Measurements from ENCODE around the gene MAML2. TPM values are rescaled to one million over a fixed set of nuclear protein-coding genes. Genes with fewer than 3 reads are reported as not detected.
A peak's percentile ranks its signal among the peaks of the same experiment; 100 is the strongest.

Gene MAML2
- total RNA-seq, 2 experiments from 2014 or later = 19.2 to 19.3 TPM

DNA sequence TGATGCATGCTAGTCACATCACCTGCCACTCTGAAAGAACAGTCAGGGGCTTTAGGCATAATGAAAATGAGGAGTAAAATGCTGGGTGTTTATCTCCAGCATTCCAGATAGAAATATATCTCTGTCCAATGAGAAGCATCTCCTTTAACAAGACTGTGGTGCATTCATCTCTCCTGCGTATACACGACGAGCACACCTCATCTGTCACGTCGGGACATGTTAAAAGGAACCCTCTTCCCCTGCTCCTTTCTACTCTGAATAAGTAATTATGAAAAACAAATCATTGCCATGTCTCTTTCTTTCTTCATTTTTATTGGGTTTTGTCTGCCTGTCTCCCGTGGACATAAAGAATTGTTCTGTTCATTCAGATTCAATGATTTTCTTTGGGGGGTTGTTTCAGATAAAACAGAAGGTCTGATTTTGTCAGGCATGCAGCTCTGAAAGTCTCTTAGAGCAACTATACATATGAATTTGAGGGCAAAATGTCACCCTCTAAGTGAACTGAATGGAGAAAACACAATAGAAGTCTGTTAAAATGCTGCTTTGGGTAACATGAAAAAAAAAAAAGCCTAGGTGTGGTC, 195.0 kb downstream of the MAML2 start:
- Mint-ChIP-seq H3K27me3 (no peaks in the 10 kb centered on the region), H3K36me3 (ENCODE audit: low read depth) (peaks cover 16% of the 10 kb centered on the region), H3K4me1 (peaks cover 12% of the 10 kb centered on the region), H3K27ac (no peak overlapping the region), H3K9me3 (no peaks in the 10 kb centered on the region), H3K4me3 (no peak overlapping the region)
- ChIA-PET POLR2A (no interaction called here), CTCF (interaction anchor here (1.4 kb wide), 1 partner anchor 92 kb away, joined by 3 read pairs; no protein-coding TSS in a partner anchor)
- DNase-seq = no peak

DNA sequence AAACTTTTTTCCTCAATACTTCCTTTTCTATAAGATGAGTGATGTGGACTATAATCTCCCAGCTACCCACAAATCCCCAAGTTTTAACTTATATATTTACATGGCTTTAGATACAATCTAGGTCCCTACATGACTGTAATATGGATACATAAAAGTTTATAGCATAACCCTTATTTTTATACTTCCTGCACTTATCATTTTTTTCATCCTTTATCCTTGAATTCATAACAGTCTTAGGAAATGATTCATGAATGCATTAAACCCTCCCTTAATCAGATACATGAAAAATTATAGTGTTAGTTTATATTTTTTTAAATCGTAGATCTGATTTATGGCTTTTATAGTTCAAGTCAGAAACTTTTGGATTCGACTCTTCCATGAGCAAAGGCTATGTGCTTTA, 195.8 kb downstream of the MAML2 start:
- no peaks in the 10 kb centered on the region for H3K9me3 Mint-ChIP-seq
- H3K4me1 Mint-ChIP-seq = peaks cover 7% of the 10 kb centered on the region
- POLR2A ChIA-PET = interaction anchor here (1.2 kb wide), 1 partner anchor 11 kb away, joined by 3 read pairs; no protein-coding TSS in a partner anchor
- H3K27me3 Mint-ChIP-seq = no peaks in the 10 kb centered on the region
- peaks cover 9% of the 10 kb centered on the region for H3K36me3 Mint-ChIP-seq (ENCODE audit: low read depth)
- H3K4me3 Mint-ChIP-seq = no peak overlapping the region
- no peak for DNase-seq
- CTCF ChIA-PET = no interaction called here
- no peak overlapping the region for H3K27ac Mint-ChIP-seq

DNA sequence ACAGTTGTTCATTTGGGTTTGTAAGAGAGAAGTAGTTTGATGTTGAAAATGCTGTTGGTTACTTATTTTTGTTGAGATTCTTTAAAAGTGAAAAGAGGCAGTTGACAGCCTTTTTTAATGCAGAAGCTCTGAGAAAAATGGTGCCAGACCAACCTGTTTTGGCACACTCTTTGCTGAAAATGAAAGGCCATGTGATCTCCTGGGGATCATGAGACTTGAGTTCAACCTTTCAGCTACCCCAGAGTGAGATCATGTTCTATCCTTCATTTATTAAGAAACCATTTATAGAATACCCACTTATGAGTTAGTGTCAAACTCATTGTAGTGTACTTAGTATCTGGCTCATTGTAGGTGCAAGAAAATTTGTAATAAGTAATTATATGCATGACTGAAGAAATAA, 196.2 kb downstream of the MAML2 start:
- DNase-seq = no peak
- peaks cover 9% of the 10 kb centered on the region for H3K36me3 Mint-ChIP-seq (ENCODE audit: low read depth)
- H3K4me1 Mint-ChIP-seq = peaks cover 5% of the 10 kb centered on the region
- H3K27me3 Mint-ChIP-seq = no peaks in the 10 kb centered on the region
- no peak overlapping the region for H3K27ac Mint-ChIP-seq
- CTCF ChIA-PET = interaction anchor here (0.6 kb wide), 1 partner anchor 917 kb away, joined by 3 read pairs; no protein-coding TSS in a partner anchor
- no peak overlapping the region for H3K4me3 Mint-ChIP-seq
- POLR2A ChIA-PET = interaction anchor here (1.2 kb wide), 1 partner anchor 10 kb away, joined by 3 read pairs; no protein-coding TSS in a partner anchor
- H3K9me3 Mint-ChIP-seq = no peaks in the 10 kb centered on the region

DNA sequence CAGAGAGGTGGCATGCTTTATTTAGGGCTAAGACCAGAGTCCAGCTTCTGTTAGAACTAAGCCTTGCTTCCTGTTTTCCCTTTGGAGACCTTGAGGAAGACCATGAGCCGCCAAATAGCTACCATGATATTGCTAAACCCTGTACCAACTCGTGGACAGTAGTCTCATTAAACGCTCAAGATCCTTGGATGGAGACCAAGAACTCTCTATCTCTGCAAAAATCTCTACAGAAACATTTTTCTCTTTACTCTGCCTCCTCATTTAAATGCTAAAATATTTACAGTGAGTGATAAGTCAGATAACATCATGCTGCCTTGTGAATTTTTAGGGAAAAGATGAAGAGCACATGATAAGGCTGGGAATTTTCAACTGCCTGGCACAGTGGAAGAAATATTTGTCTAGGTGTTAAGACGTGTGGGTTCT, 197.8 kb downstream of the MAML2 start:
- DNase-seq = no peak
- peaks cover 12% of the 10 kb centered on the region for H3K4me1 Mint-ChIP-seq
- H3K9me3 Mint-ChIP-seq = no peaks in the 10 kb centered on the region
- H3K27me3 Mint-ChIP-seq = no peaks in the 10 kb centered on the region
- CTCF ChIA-PET = no interaction called here
- H3K4me3 Mint-ChIP-seq = no peak overlapping the region
- H3K36me3 Mint-ChIP-seq (ENCODE audit: low read depth) = peaks cover 9% of the 10 kb centered on the region
- H3K27ac Mint-ChIP-seq = no peak overlapping the region
- POLR2A ChIA-PET = no interaction called here

DNA sequence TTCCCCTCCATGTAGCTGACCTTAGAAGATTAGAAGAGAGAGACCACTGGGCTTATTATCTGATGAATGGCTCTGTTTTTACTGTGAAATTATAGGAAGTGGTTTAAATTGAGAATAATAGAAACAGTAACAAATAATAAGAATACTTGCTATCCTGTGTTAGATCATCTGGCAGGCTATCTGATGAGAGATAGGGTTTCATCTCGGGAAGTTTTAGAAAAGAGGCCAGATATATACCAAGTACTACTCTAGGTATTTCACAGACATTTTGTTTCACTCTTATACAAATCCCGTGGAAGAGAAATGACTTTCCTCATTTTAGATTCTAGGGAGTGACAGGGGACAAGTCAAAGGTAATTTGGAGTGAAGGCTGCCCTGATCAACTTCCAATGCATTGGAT, 198.4 kb downstream of the MAML2 start:
- no peaks in the 10 kb centered on the region for H3K27me3 Mint-ChIP-seq
- H3K36me3 Mint-ChIP-seq (ENCODE audit: low read depth) = peaks cover 9% of the 10 kb centered on the region
- H3K4me3 Mint-ChIP-seq = no peak overlapping the region
- H3K9me3 Mint-ChIP-seq = no peaks in the 10 kb centered on the region
- ChIA-PET POLR2A (no interaction called here), CTCF (no interaction called here)
- DNase-seq = no peak
- no peak overlapping the region for H3K27ac Mint-ChIP-seq
- H3K4me1 Mint-ChIP-seq = peaks cover 19% of the 10 kb centered on the region

DNA sequence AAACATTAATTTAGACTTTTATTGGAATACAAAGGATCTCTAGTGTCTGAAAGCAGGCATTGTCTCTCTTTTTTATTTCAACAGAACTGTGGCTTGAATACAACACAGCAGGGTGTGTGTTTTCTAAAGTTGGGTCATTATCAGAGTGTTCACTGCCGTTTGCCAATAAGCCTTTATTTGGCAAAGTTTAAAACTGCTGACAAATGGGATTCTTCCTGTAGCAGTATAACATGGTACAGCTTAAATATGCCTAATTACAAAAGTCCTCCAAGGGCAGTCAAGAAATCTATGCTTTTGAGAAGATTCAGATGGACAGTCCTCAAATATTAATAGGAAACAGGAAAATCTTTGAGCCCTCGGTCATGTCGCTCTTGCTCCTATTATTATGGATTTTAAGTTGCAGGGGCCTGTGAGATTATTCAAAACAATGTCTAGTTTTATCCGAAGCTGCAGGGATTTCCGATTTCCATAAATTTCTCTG, 199.9 kb downstream of the MAML2 start:
- Mint-ChIP-seq H3K9me3 (no peaks in the 10 kb centered on the region), H3K27me3 (no peaks in the 10 kb centered on the region), H3K27ac (no peak overlapping the region), H3K4me1 (peaks cover 18% of the 10 kb centered on the region), H3K4me3 (no peak overlapping the region), H3K36me3 (ENCODE audit: low read depth) (peaks cover 2% of the 10 kb centered on the region)
- DNase-seq = no peak
- POLR2A ChIA-PET = no interaction called here
- CTCF ChIA-PET = no interaction called here

DNA sequence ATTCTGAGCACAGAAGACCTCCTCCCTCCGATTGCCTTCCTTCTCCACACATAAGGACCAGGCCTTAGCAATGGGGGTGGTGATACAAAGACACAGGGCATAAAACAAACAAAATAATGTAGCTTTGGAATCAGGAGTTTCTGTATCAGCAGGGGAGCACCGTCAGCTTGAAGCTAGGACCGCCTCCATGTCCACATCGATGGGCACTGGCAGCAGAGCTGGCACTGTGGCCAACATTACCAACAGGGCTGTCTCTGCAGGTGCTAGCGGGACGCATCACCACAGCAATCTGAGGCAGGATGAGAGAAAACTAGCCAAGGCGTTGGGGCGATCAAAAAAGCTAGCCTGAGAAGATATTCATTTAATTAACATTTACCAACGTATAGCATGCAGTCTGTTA, 201.4 kb downstream of the MAML2 start:
- no peaks in the 10 kb centered on the region for H3K27me3 Mint-ChIP-seq
- peaks cover 27% of the 10 kb centered on the region for H3K4me1 Mint-ChIP-seq
- H3K4me3 Mint-ChIP-seq = no peak overlapping the region
- H3K27ac Mint-ChIP-seq = no peak overlapping the region
- DNase-seq = no peak
- no peaks in the 10 kb centered on the region for H3K9me3 Mint-ChIP-seq
- ChIA-PET POLR2A (no interaction called here), CTCF (interaction anchor here (0.5 kb wide), 1 partner anchor 73 kb away, joined by 4 read pairs; no protein-coding TSS in a partner anchor)
- H3K36me3 Mint-ChIP-seq (ENCODE audit: low read depth) = peaks cover 3% of the 10 kb centered on the region

DNA sequence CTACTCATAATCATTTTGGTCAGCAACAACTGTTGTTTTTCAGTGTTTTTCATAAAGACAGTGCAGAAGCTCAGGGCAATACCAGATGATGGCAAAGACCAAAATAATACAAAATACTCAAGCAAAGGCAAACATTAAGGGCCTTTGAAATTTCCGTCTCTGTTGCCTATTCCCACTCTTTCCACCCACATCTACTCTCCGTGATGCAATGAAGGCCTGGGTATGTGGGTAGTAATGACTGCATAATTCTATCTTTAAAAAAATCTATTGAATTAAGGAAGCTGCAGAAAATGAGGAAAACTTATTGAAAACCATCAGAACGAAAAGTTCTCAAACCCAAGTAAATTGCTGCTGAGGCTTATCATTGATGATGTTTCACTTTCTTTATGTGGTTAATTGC, 203.3 kb downstream of the MAML2 start:
- peaks cover 3% of the 10 kb centered on the region for H3K36me3 Mint-ChIP-seq (ENCODE audit: low read depth)
- ChIA-PET CTCF (interaction anchor here (1.7 kb wide), 1 partner anchor 203 kb away, joined by 3 read pairs; the partner anchor contains the start of gene MAML2), POLR2A (interaction anchor here (0.7 to 1.4 kb wide), 2 partner anchors 28 to 65 kb away, joined by 3 to 4 read pairs; no protein-coding TSS in a partner anchor)
- no peaks in the 10 kb centered on the region for H3K27me3 Mint-ChIP-seq
- H3K4me3 Mint-ChIP-seq = no peak overlapping the region
- H3K4me1 Mint-ChIP-seq = peaks cover 27% of the 10 kb centered on the region
- H3K27ac Mint-ChIP-seq = peak overlapping the region; percentile 1
- H3K9me3 Mint-ChIP-seq = no peaks in the 10 kb centered on the region
- DNase-seq = no peak

DNA sequence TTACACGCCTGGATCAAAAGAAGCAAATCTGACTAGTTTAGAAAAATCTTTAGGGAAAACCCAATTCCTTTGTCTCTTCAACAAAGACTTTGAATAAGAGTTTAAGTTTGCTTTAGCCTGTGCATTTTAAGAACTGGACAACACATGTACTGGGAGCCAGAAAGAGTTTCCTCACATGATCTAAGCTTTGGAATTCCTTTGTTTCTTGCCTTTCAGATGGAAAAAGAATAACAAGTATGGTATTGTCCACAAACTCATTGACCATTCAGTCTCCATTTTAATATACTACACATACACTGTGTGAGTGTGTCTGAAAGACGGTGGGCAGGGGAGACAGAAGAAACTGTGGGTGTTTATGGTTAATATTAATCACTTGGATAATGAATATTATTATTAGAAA, 205.6 kb downstream of the MAML2 start:
- POLR2A ChIA-PET = no interaction called here
- CTCF ChIA-PET = no interaction called here
- H3K36me3 Mint-ChIP-seq (ENCODE audit: low read depth) = peaks cover 3% of the 10 kb centered on the region
- H3K9me3 Mint-ChIP-seq = no peaks in the 10 kb centered on the region
- H3K27me3 Mint-ChIP-seq = no peaks in the 10 kb centered on the region
- no peak for DNase-seq
- no peak overlapping the region for H3K4me3 Mint-ChIP-seq
- peaks cover 27% of the 10 kb centered on the region for H3K4me1 Mint-ChIP-seq
- no peak overlapping the region for H3K27ac Mint-ChIP-seq

DNA sequence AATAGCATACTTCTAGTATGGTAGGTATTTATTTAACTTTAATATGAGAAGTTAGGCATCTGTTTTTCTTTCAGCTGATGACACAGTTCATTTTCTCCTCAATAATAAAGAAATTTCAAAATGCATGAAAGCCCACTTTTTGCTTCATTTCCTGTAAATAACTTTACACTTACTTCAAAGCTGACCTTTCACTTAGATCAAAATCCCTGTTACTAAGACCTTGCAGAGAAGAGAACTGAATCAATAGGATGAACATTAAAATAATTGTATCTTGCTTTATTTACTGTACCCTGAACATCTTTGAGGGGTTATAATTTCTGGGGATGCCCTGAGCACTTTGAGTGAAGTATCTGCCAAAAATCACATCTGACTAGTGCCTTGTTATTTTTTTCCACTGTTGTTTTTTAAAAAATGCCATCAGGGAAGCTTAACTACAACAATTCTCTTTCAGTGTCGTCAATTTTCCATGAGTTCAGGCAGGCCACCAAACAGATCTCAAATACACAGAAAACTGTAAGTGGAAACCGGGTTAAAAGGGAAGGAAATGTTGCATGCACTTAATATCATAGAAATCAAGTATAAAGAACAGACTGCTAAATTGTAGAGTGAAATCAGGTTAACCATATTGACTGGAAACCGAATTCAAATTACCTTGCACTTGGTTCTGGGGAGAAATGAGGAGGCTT, 206.2 kb downstream of the MAML2 start:
- ChIA-PET POLR2A (interaction anchor here (1.0 kb wide), 1 partner anchor 10 kb away, joined by 3 read pairs; no protein-coding TSS in a partner anchor), CTCF (no interaction called here)
- Mint-ChIP-seq H3K4me3 (no peak overlapping the region), H3K4me1 (peaks cover 27% of the 10 kb centered on the region), H3K27me3 (no peaks in the 10 kb centered on the region), H3K36me3 (ENCODE audit: low read depth) (peaks cover 3% of the 10 kb centered on the region), H3K9me3 (no peaks in the 10 kb centered on the region), H3K27ac (no peak overlapping the region)
- DNase-seq = no peak

DNA sequence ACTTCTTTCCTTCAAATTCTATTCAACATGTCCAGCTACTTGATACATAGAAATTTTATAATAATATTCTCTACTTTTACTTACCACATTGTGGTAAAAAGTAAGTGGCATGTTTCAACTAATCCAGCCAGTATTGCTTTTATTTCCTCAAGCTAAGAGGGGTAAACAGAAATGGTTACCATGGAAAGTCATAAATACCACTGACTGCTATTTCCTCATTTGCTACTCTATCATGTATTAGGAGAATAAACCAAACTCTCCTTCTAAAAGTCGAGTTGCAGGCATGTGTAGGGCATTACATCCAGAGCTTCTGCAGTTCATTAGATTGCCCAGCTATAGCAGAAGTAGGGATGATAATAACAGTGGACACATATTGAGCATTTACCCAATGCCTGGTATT, 208.4 kb downstream of the MAML2 start:
- Mint-ChIP-seq H3K27ac (no peak overlapping the region), H3K9me3 (no peaks in the 10 kb centered on the region), H3K36me3 (ENCODE audit: low read depth) (peaks cover 9% of the 10 kb centered on the region), H3K27me3 (no peaks in the 10 kb centered on the region), H3K4me1 (peaks cover 18% of the 10 kb centered on the region), H3K4me3 (no peak overlapping the region)
- no peak for DNase-seq
- CTCF ChIA-PET = interaction anchor here (1.2 to 2.5 kb wide), 2 partner anchors 16 to 209 kb away, joined by 4 to 9 read pairs; partner anchors contain the start of gene MAML2
- POLR2A ChIA-PET = interaction anchor here (0.6 kb wide), 1 partner anchor 54 kb away, joined by 3 read pairs; no protein-coding TSS in a partner anchor

DNA sequence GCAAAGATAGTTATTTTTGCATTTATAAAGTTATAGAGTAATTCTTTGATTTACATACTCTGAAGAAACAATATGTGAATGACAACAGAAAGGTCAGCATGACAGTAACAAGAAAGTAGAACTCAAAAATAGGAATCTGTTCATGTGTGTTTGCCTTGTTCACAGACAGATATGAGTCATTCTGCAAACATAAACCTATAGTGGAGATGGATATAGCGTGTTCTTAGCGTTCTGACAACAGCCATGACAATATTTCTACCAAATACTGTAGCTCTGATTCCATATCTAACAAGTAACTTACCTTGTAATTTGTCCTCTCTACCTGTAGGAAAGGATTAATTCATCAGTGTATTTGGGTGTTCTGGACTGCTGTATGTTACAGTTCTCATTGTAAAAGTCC, 210.6 kb downstream of the MAML2 start:
- ChIA-PET POLR2A (no interaction called here), CTCF (no interaction called here)
- peaks cover 14% of the 10 kb centered on the region for H3K4me1 Mint-ChIP-seq
- peaks cover 9% of the 10 kb centered on the region for H3K36me3 Mint-ChIP-seq (ENCODE audit: low read depth)
- no peak for DNase-seq
- H3K9me3 Mint-ChIP-seq = no peaks in the 10 kb centered on the region
- no peak overlapping the region for H3K27ac Mint-ChIP-seq
- no peaks in the 10 kb centered on the region for H3K27me3 Mint-ChIP-seq
- no peak overlapping the region for H3K4me3 Mint-ChIP-seq

DNA sequence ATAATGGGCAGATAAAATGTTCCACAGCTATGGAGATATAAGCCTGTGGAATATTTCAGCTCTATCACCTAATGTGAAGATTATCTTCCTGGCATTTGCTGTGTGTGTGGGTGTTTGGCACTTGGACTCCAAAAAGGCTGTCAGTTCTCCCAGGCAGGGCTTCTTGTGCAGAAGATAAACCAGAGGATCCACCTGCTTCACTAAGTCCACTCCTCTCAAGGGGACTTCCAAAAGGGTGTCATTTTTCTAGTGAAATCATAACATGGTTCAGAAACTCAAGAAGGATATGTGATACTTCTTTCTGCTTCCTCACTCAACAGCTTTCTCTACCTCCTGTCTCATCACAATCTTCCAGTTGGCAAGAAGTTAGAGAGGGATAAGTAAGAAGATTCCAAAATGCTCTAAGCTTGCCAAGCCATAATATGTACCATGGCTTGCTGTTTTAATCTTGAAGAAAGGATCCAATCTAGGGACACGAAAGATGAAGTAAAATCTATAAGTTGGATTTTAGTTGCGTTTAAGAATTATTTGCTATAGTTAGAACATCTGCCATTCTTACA, 212.9 kb downstream of the MAML2 start:
- no peak for DNase-seq
- POLR2A ChIA-PET = no interaction called here
- H3K9me3 Mint-ChIP-seq = no peaks in the 10 kb centered on the region
- CTCF ChIA-PET = interaction anchor here (2.6 kb wide), 1 partner anchor 213 kb away, joined by 9 read pairs; the partner anchor contains the start of gene MAML2
- no peak overlapping the region for H3K27ac Mint-ChIP-seq
- H3K4me1 Mint-ChIP-seq = peaks cover 13% of the 10 kb centered on the region
- H3K36me3 Mint-ChIP-seq (ENCODE audit: low read depth) = peaks cover 16% of the 10 kb centered on the region
- no peaks in the 10 kb centered on the region for H3K27me3 Mint-ChIP-seq
- H3K4me3 Mint-ChIP-seq = no peak overlapping the region

All from activated CD4-positive, alpha-beta memory T cell treated with anti-CD3 and anti-CD28 coated beads, Interleukin-2, amount 10 ng/mL, durations not matched to agents 7 days and 5 days (primary cell).